Panc1 (cell line): Measurements from ENCODE around the gene IGSF11. TPM values are rescaled to one million over a fixed set of nuclear protein-coding genes. Genes with fewer than 3 reads are reported as not detected.
"Not testable (repeated sequence)": the region's sequence is repeated elsewhere in the genome, so short reads cannot be mapped to it uniquely, and the experiment has no call there.

Experiments used
- ATAC-seq: fragments of 200-7000 bp; cut with Tn5 transposase; 2 replicates; pipeline ENCODE4 v1.9.1; 2020; ENCODE audit warnings: mild to moderate bottlenecking, moderate library complexity
- BruUV-seq: library from RNA; stranded (reverse); fragments of 400-500 nt; replicated peaks from 2 replicates; lab custom pipeline; 2021; lab: Mats Ljungman, UMichigan
- CTCF ChIA-PET: fragments of 300-600 bp; sonication (Branson Sonifier 250); formaldehyde crosslinking; loops from one replicate; lab custom pipeline; 2022; ENCODE audit warnings: antibody characterized with exemption; lab: Charles Lee
- POLR2A ChIA-PET: fragments of 300-600 bp; sonication (Branson Sonifier 250); formaldehyde crosslinking; loops from one replicate; lab custom pipeline; 2022; ENCODE audit warnings: antibody characterized with exemption; lab: Charles Lee
- DNase-seq: peaks from one replicate; pipeline ENCODE4 v3.0.0-alpha.2; 2010; ENCODE audit warnings: low read depth, low spot score
- H3K27ac ChIP-seq: 2 replicates; pipeline ENCODE4 v1.5.1; 2011; ENCODE audit warnings: mild to moderate bottlenecking, low read length, inconsistent platforms
- H3K27me3 ChIP-seq: fragments of 200-500 bp; sonication (Bioruptor generic); 2 replicates; pipeline ENCODE4 v1.6.0; 2014; ENCODE audit warnings: low read length, inconsistent platforms; ENCODE audit not compliant: control insufficient read depth, insufficient read depth
- H3K36me3 ChIP-seq: fragments of 200-500 bp; sonication (Bioruptor generic); 2 replicates; pipeline ENCODE4 v1.5.1; 2014; ENCODE audit warnings: inconsistent platforms, mild to moderate bottlenecking, low read length, moderate library complexity; ENCODE audit not compliant: control insufficient read depth, insufficient read depth
- H3K4me1 ChIP-seq: 2 replicates; pipeline ENCODE4 v1.5.1; 2011; ENCODE audit warnings: inconsistent platforms, mild to moderate bottlenecking, low read length, moderate library complexity; ENCODE audit not compliant: control insufficient read depth, insufficient read depth
- H3K4me3 ChIP-seq, 2 experiments: 2 replicates each; pipeline ENCODE4 v1.5.1; 2011 to 2012; ENCODE audit warnings: low read depth in 2 of 2, low read length in 2 of 2, mild to moderate bottlenecking in 2 of 2, inconsistent platforms in 1 of 2, moderate library complexity in 1 of 2
- H3K9me3 ChIP-seq: fragments of 200-500 bp; sonication (Bioruptor generic); 2 replicates; pipeline ENCODE4 v1.5.1; 2014; ENCODE audit warnings: low read depth, mild to moderate bottlenecking, inconsistent platforms, low read length, moderate library complexity; ENCODE audit not compliant: control insufficient read depth, insufficient read depth
- POLR2AphosphoS5 ChIP-seq: IDR thresholded peaks from 2 replicates; pipeline ENCODE4 v1.6.1; 2012; ENCODE audit warnings: mild to moderate bottlenecking, low read depth, low read length, moderate library complexity
- SIN3A ChIP-seq: IDR thresholded peaks from 2 replicates; pipeline ENCODE4 v1.6.1; 2012; ENCODE audit warnings: low read depth, mild to moderate bottlenecking, low read length, moderate library complexity, borderline replicate concordance; ENCODE audit not compliant: insufficient read depth
- TCF7L2 ChIP-seq: IDR thresholded peaks from 2 replicates; pipeline ENCODE4 v1.6.1; 2011; ENCODE audit warnings: mild to moderate bottlenecking, low read depth, low read length, inconsistent platforms
- in situ Hi-C: cut with HindIII; loops from 2 replicates; pipeline ENCODE4 v1.10.0; 2016; ENCODE audit warnings: low sequenced_read_pairs, low pct_unique_long_range_greater_than_20kb
- intact Hi-C: fragments of 100-400 bp; cut with micrococcal nuclease; formaldehyde crosslinking; loops from one replicate; pipeline ENCODE4 v1.10.0; 2022; ENCODE audit not compliant: unreplicated experiment
- total RNA-seq: library from RNA; stranded (reverse); gene quantifications from one replicate; pipeline ENCODE4 v1.2.1, GENCODE V29; 2021; ENCODE audit not compliant: unreplicated experiment
- TF ChIP-seq, protein P1 (sequence below), 2 experiments: IDR thresholded peaks; 2 replicates each; pipeline ENCODE4 v1.6.1; 2011 to 2012; ENCODE audit warnings: low read depth in 2 of 2, control low read depth in 1 of 2, low read length in 1 of 2, mild to moderate bottlenecking in 1 of 2, moderate library complexity in 1 of 2; ENCODE audit not compliant: insufficient read depth in 1 of 2
- TF ChIP-seq, protein P2 (sequence below): fragments of 450-650 bp; IDR thresholded peaks from 2 replicates; pipeline ENCODE4 v1.5.1; 2017; ENCODE audit warnings: mild to moderate bottlenecking

Gene IGSF11
- total RNA-seq, 1 experiment from 2014 or later: 0.33 TPM

DNA sequence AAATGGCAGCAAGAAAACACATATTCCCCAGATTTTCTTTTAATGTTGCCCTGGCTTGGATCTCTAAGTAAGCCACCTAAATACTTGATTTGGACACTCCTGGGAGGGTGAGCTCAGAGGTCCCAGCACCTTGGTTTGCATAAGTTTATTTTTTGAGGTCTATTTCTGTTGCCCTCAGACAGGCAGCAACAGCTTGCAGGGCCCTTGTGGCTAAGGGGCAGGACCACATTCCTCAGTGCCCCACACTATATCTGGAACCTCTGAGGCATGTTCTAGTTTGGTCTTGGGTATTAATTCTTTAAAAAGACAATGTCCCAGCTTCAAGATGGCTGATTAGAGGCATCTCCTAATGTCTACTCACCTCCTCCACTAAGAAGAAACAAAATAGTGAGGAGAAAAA lies 57.5 kb downstream of the IGSF11 start:
- DNase-seq: no peak
- Histone ChIP-seq H3K4me1 (no peaks in the 10 kb centered on the region), H3K27me3 (peaks cover 3% of the 10 kb centered on the region), H3K36me3 (no peaks in the 10 kb centered on the region), H3K27ac (no peak overlapping the region), H3K9me3 (no peaks in the 10 kb centered on the region), H3K4me3 (no peak overlapping the region)
- no peak for ATAC-seq
- TF ChIP-seq SIN3A: no peak
- no peak for TF ChIP-seq TCF7L2
- no peak for TF ChIP-seq POLR2AphosphoS5
- TF ChIP-seq, protein P1, sequence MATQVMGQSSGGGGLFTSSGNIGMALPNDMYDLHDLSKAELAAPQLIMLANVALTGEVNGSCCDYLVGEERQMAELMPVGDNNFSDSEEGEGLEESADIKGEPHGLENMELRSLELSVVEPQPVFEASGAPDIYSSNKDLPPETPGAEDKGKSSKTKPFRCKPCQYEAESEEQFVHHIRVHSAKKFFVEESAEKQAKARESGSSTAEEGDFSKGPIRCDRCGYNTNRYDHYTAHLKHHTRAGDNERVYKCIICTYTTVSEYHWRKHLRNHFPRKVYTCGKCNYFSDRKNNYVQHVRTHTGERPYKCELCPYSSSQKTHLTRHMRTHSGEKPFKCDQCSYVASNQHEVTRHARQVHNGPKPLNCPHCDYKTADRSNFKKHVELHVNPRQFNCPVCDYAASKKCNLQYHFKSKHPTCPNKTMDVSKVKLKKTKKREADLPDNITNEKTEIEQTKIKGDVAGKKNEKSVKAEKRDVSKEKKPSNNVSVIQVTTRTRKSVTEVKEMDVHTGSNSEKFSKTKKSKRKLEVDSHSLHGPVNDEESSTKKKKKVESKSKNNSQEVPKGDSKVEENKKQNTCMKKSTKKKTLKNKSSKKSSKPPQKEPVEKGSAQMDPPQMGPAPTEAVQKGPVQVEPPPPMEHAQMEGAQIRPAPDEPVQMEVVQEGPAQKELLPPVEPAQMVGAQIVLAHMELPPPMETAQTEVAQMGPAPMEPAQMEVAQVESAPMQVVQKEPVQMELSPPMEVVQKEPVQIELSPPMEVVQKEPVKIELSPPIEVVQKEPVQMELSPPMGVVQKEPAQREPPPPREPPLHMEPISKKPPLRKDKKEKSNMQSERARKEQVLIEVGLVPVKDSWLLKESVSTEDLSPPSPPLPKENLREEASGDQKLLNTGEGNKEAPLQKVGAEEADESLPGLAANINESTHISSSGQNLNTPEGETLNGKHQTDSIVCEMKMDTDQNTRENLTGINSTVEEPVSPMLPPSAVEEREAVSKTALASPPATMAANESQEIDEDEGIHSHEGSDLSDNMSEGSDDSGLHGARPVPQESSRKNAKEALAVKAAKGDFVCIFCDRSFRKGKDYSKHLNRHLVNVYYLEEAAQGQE (IDR thresholded peaks at IDR 0.05; ENCODE audit: insufficient read depth in 1 of 2, low read depth in 2 of 2, low read length in 1 of 2): no peak
- TF ChIP-seq, protein P2, sequence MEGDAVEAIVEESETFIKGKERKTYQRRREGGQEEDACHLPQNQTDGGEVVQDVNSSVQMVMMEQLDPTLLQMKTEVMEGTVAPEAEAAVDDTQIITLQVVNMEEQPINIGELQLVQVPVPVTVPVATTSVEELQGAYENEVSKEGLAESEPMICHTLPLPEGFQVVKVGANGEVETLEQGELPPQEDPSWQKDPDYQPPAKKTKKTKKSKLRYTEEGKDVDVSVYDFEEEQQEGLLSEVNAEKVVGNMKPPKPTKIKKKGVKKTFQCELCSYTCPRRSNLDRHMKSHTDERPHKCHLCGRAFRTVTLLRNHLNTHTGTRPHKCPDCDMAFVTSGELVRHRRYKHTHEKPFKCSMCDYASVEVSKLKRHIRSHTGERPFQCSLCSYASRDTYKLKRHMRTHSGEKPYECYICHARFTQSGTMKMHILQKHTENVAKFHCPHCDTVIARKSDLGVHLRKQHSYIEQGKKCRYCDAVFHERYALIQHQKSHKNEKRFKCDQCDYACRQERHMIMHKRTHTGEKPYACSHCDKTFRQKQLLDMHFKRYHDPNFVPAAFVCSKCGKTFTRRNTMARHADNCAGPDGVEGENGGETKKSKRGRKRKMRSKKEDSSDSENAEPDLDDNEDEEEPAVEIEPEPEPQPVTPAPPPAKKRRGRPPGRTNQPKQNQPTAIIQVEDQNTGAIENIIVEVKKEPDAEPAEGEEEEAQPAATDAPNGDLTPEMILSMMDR: no peak
- intact Hi-C loops: no loop called here
- ChIA-PET POLR2A (no interaction called here), CTCF (no interaction called here)
- in situ Hi-C loops: no loop called here
- no TSS peak for BruUV-seq

DNA sequence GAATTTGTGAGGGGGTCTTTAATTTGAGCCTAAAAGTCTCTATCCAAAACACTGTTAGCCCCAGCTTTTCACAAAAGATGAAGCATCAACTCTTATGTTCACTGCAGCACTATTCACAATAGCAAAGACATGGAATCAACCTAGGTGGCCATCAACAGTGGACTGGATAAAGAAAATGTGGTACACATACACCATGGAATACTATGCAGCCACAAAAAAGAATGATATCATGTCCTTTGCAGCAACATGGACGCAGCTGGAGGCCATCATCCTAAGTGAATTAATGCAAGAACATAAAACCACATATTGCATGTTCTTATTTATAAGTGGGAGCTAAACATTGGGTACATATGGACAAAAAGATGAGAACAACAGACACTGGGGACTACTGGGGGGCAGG lies 59.2 kb downstream of the IGSF11 start:
- in situ Hi-C loops, H3K27ac ChIP-seq, CTCF ChIA-PET, H3K27me3 ChIP-seq, H3K4me3 ChIP-seq, H3K4me1 ChIP-seq, POLR2A ChIA-PET, H3K36me3 ChIP-seq, intact Hi-C loops, H3K9me3 ChIP-seq, DNase-seq, ATAC-seq, BruUV-seq: not testable (repeated sequence)

- Histone ChIP-seq H3K4me1 (no peaks in the 10 kb centered on the region), H3K4me3 (no peak overlapping the region), H3K27me3 (peaks cover 3% of the 10 kb centered on the region; the same call in 1 of the 2 replicates), H3K9me3 (no peaks in the 10 kb centered on the region), H3K36me3 (no peaks in the 10 kb centered on the region), H3K27ac (no peak overlapping the region)
- POLR2A ChIA-PET: no interaction called here
- in situ Hi-C loops (no loop called here), intact Hi-C loops (no loop called here)
- DNase-seq (no peak), ATAC-seq (no peak)
- TF ChIP-seq, protein P2: no peak
- TF ChIP-seq POLR2AphosphoS5 (no peak), TCF7L2 (no peak)
- TF ChIP-seq, protein P1 (IDR thresholded peaks at IDR 0.05; ENCODE audit: insufficient read depth in 1 of 2, low read depth in 2 of 2, low read length in 1 of 2): no peak
- no TSS peak for BruUV-seq
- CTCF ChIA-PET: no interaction called here
Measured at GRCh38 chr3:118974356-118975097, 60.1 kb downstream of the IGSF11 start.
